Activated T-cell treated with anti-CD3 and anti-CD28 coated beads for 48 hours (primary cell): ENCODE data around the gene C12orf75.
"Not testable (repeated sequence)": the region's sequence is repeated elsewhere in the genome, so short reads cannot be mapped to it uniquely, and the experiment has no call there.

Source experiments
- DNase-seq: peaks from one replicate; pipeline ENCODE4 v3.0.0-alpha.2; 2020; ENCODE audit warnings: low read depth

Gene C12orf75

GRCh38 chr12:105330283-105330930 is at the start of gene C12orf75:
Gene C12orf75, plus strand, starts transcription at chr12:105330691. Its CDS starts 201 bp downstream, at chr12:105330892.
- peak; percentile 84 for DNase-seq

GRCh38 chr12:105280966-105281693 is 49.4 kb upstream of the C12orf75 start:
- no peak for DNase-seq

GRCh38 chr12:105281694-105282049 is 48.8 kb upstream of the C12orf75 start:
- DNase-seq: no peak

- no peak for DNase-seq
These were observed 45.1 kb upstream of the C12orf75 start for GRCh38 chr12:105285378-105285777.

- DNase-seq: no peak
These were observed 43.1 kb upstream of the C12orf75 start for GRCh38 chr12:105287408-105287807.

GRCh38 chr12:105288311-105288996 is 42.0 kb upstream of the C12orf75 start:
- no peak for DNase-seq

- no peak for DNase-seq
These were observed 41.2 kb upstream of the C12orf75 start for GRCh38 chr12:105289114-105289904.

- DNase-seq: no peak
These were observed 39.0 kb upstream of the C12orf75 start for GRCh38 chr12:105291531-105291930.

GRCh38 chr12:105292705-105293104 is 37.8 kb upstream of the C12orf75 start:
- DNase-seq: no peak

GRCh38 chr12:105293187-105293586 is 37.3 kb upstream of the C12orf75 start:
- DNase-seq: no peak

GRCh38 chr12:105294161-105294560 is 36.3 kb upstream of the C12orf75 start:
- DNase-seq: no peak

- no peak for DNase-seq
These were observed 35.5 kb upstream of the C12orf75 start for GRCh38 chr12:105294886-105295479.

- DNase-seq: no peak
These were observed 34.1 kb upstream of the C12orf75 start for GRCh38 chr12:105296116-105297089.

- DNase-seq: no peak
These were observed 29.6 kb upstream of the C12orf75 start for GRCh38 chr12:105300883-105301282.

- no peak for DNase-seq
These were observed 28.8 kb upstream of the C12orf75 start for GRCh38 chr12:105301696-105302095.

GRCh38 chr12:105302986-105303385 is 27.5 kb upstream of the C12orf75 start:
- DNase-seq: not testable (repeated sequence)

GRCh38 chr12:105304626-105305025 is 25.9 kb upstream of the C12orf75 start:
- DNase-seq: not testable (repeated sequence)

GRCh38 chr12:105307601-105308314 is 22.7 kb upstream of the C12orf75 start:
- not testable (repeated sequence) for DNase-seq

- not testable (repeated sequence) for DNase-seq
These were observed 21.7 kb upstream of the C12orf75 start for GRCh38 chr12:105308839-105309238.

GRCh38 chr12:105309384-105309783 is 21.1 kb upstream of the C12orf75 start:
- not testable (repeated sequence) for DNase-seq
